HG03469 (cell line): Measurements from ENCODE around the gene RBM6.
"Not testable (repeated sequence)": the region's sequence is repeated elsewhere in the genome, so short reads cannot be mapped to it uniquely, and the experiment has no call there.

Experiments
- ATAC-seq: cut with Tn5 transposase; IDR thresholded peaks from one replicate; pipeline ENCODE4 v1.9.1; 2021; ENCODE audit warnings: mild to moderate bottlenecking, moderate library complexity, moderate number of reproducible peaks; ENCODE audit not compliant: unreplicated experiment

RBM6 gene

DNA sequence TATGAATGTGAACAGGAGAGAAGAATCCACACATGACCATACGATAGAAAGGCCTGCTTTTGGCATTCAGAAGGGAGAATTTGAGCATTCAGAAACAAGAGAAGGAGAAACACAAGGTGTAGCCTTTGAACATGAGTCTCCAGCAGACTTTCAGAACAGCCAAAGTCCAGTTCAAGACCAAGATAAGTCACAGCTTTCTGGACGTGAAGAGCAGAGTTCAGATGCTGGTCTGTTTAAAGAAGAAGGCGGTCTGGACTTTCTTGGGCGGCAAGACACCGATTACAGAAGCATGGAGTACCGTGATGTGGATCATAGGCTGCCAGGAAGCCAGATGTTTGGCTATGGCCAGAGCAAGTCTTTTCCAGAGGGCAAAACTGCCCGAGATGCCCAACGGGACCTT, 28.4 kb downstream of the RBM6 start:
- no peak for ATAC-seq

GRCh38 chr3:49972656-49973055, 32.7 kb downstream of the RBM6 start:
- ATAC-seq, result no peak

DNA sequence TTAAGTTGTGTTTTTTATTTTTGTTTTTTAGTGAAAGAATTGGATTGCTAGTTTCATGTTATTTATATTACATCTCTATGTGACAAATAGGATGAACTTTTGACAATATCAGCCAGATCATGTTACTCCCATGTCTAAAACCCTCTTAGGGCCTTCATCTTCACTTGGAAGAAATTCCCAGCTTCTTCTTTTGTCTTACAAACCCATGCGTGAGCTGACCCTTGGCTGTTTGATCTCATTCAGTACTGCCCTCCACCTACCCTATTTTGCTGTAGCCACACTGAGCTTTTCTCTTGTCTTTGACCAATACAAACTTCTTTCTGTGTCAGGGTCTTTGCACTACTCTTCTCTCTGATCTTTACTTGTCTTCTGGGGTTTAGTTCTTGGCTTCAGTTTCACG, 37.0 kb downstream of the RBM6 start:
- ATAC-seq, result no peak

- no peak for ATAC-seq
Measured at GRCh38 chr3:49984394-49984793, 44.4 kb downstream of the RBM6 start.

DNA sequence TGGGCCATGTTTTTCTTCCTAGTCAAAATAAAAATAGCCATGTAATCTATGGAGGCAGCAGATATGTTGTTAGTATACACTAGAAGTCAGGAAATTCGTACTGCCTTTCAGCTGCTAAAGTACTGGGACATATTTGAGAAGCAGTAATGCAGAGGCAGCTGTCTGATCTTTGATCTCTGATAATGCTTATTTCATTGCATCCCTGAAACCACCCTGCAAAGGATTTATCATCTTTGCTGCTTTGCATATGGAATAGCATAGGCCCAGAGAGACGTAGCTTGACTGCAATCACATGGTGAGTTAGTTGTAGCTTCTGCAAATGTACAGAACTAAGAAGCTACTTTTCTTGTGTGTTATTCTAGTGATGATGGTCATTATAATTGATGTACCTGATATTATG, 52.4 kb downstream of the RBM6 start:
- no peak for ATAC-seq

DNA sequence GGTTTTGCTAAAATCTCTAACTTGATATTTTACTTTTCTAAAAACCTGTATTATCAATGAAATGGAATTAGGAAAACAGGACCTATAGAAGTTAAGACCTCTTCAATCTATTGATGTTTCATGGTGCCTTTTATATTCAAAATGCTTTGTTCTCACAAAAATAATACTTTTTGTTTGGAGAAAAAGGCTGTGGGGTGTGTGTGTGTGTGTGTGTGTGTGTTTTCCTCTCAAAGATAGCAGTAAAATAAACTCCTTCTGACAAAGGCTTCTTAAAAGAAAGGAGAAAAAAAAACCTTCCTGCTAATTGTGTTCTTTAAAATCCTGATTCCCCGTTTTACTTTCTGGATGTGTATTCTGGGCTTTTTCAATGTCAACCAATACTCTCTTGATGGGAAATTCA, 54.5 kb downstream of the RBM6 start:
- ATAC-seq, result no peak

- ATAC-seq, result no peak
Measured at GRCh38 chr3:49996016-49996415, 56.1 kb downstream of the RBM6 start.

GRCh38 chr3:49997862-49998261, 57.9 kb downstream of the RBM6 start:
- ATAC-seq, result no peak

- no peak for ATAC-seq
Measured at GRCh38 chr3:49998326-49998725, 58.4 kb downstream of the RBM6 start.

DNA sequence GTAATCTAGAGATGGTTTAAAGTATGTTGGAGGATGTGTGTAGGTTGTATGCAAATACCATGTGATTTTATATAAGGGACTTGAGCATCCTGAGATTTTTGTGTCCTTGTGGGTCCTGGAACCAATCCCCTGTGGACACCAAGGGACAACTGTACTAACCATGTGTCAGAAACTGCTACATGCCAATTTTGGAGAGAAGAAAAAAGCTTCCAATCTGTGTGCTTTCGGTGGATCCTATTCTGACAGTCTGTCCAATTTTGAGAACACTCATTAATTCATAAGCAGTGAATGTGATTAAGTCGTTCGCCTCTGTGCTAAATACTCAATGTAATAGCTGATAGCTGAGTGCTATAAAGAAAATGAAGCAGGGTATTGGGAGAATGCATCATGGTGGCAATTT, 61.6 kb downstream of the RBM6 start:
- ATAC-seq, result no peak

- no peak for ATAC-seq
Measured at GRCh38 chr3:50003216-50003615, 63.3 kb downstream of the RBM6 start.

DNA sequence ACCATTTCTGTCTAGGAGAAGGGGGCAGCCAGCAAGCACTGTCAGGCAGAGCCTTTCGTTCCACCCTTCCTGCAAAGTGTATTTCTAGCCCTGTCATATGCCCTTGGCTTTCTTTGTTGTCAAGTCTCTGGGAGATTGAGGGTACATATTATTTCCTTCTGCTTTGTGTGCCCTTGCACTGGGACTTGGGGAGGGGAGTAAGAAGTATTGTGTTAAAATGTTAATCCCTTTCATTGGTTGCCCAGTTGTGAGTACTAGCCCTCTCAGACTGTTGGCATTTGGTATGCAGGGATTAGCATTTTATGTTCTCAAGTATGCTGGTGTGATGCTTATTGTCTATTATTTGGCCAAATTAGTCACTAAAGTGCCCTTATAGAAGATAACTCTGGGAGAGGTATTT, 63.9 kb downstream of the RBM6 start:
- no peak for ATAC-seq

- no peak for ATAC-seq
Measured at GRCh38 chr3:50008931-50009330, 69.0 kb downstream of the RBM6 start.

DNA sequence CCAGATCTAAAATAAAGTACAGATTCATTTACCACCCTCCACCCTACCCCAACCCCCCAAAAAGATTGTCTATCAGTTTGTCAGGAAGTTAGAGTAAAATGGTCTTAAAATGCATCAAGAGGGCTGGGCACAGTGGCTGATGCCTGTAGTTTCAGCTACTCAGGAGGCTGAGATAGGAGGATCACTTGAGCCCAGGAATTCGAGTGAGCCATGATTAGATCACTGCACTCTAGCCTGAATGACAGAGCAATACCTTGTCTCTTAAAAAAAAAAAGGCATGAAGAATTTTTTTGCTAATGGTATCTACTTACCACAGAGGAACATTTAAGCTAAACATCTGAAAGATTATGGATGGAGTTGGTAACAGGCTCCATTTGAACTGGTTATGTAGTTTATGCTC, 71.0 kb downstream of the RBM6 start:
- no peak for ATAC-seq

- ATAC-seq, result no peak
Measured at GRCh38 chr3:50015918-50016317, 76.0 kb downstream of the RBM6 start.

- ATAC-seq, result no peak
Measured at GRCh38 chr3:50028346-50028745, 88.4 kb downstream of the RBM6 start.

DNA sequence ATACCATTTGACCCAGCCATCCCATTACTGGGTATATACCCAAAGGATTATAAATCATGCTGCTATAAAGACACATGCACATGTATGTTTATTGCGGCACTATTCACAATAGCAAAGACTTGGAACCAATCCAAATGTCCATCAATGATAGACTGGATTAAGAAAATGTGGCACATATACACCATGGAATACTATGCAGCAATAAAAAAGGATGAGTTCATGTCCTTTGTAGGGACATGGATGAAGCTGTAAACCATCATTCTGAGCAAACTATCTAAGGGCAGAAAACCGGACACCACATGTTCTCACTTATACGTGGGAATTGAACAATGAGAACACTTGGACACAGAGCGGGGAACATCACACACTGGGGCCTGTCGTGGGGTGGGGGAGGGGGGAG, 91.3 kb downstream of the RBM6 start:
- ATAC-seq, result not testable (repeated sequence)

DNA sequence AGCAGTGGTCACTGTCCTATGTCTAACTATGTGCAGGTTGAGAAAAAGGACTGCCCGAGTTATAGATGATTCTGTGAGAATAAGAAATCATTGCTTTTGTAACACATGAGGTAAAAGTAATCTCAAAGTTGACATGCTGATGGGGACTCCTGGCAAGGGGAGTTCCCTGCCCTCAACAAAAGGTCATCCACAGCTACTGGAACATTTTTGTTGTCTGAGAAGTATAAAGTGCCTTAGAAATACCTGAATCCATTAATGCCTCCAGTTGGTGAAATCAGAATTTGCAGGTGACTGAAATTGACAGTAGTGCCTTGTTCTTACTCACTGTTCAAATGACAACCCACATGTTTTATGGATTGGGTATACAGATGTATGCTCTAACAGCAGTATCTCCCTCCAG, 105.0 kb downstream of the RBM6 start:
- no peak for ATAC-seq

DNA sequence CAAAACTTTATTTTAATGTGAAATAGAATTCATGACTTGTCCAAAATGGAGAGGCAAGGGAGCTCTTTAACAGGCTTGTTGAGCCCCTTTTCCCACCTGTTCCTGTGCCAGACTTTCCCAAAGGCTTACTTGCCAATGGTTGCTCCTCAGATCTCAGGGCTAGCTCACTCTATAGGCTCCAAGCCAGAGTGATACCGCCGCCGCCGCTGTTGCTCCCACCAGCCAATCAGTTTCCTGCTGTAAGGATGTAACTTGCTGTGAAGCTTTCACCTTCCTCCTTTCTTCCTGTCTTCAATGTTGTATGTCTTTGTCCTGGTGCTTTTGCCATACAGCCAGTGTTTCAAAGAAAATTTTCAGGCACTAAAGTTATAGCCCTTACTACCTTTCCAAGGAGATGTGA, 107.5 kb downstream of the RBM6 start:
- no peak for ATAC-seq

DNA sequence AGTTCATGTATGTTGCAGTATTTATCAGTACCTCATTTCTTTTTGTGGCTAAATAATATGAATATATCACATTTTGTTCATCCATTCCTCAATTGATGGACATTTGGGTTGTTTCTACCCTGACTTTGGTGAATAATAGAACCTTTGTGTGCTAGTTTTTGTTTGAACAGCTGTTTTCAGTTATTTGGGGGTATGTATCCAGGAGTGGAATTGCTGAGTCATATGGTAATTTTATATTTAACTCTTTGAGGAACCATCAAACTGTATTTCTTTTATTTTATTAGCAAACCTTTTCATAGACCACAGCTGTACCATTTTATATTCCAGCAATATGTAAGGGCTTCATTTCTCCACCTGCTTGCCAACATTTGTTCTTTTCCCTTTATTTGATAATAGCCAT, 110.4 kb downstream of the RBM6 start:
- ATAC-seq, result no peak

GRCh38 chr3:50057756-50058155, 117.8 kb downstream of the RBM6 start:
- no peak for ATAC-seq

DNA sequence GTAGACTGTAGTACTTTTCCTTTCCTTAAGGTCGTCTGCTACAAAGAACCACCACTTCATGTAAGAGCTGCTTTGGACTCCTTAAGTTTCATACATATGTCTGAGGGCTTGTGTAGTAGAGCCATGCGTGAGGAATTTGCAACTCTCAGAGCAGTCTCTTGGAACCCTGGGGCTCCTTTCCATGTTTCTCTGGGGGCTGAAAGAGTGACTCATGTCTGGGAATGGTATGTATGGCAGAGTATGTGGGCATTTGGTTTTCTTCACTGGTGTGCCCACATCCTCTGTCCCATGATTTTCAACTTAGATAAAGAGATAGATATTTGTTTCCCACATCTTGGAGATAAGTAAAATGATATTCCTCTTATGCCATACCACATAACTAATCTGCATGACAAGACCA, 128.2 kb downstream of the RBM6 start:
- no peak for ATAC-seq

- ATAC-seq, result no peak
Measured at GRCh38 chr3:50078091-50078490, 138.1 kb downstream of the RBM6 start.

DNA sequence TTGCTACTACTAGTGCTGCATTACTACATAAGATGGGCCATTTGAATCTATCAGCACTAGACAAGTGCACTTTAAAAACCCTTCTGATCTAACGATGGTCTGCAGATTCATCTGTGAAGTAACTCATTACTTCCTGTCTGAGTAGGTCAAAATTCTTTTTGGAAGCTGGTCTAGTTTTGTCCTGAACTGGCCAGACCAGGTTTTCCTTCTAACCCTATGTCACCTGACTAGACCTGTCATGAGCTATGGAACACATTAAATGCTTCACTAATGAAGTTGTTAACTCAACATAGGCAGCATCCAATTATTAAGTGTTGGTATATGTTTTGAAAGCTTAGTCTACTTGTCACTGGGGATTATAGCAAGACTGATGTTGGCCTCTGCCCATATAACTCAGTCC, 138.7 kb downstream of the RBM6 start:
- no peak for ATAC-seq
